Measurements from ENCODE around the gene FBXO28. TPM values are rescaled to one million over a fixed set of nuclear protein-coding genes. Genes with fewer than 3 reads are reported as not detected.

FBXO28 gene
- total RNA-seq, 2 donors from 2014 or later: 33.2 to 40.1 TPM

GRCh38 chr1:224107282-224107625, 6.7 kb upstream of the FBXO28 start:
- DNase-seq: no peak
- Histone ChIP-seq H3K27me3 (ENCODE audit: control insufficient read depth, insufficient read depth, low read length, poor library complexity, severe bottlenecking) (no peaks in the 10 kb centered on the region), H3K4me3 (ENCODE audit: low read length) (no peak overlapping the region), H3K27ac (ENCODE audit: low read depth, low read length) (no peak overlapping the region), H3K9ac (ENCODE audit: extremely low read depth, low read length, poor library complexity, severe bottlenecking) (no peak overlapping the region), H3K4me1 (ENCODE audit: control insufficient read depth, insufficient read depth, low read length) (no peaks in the 10 kb centered on the region), H3K9me3 (ENCODE audit: control insufficient read depth, low read length) (no peaks in the 10 kb centered on the region), H3K36me3 (ENCODE audit: control insufficient read depth, insufficient read depth, low read length) (no peaks in the 10 kb centered on the region)
- Mint-ChIP-seq H3K27me3 (ENCODE audit: insufficient read depth) (peaks cover 5% of the 10 kb centered on the region), H3K4me3 (no peak overlapping the region), H3K27ac (no peak overlapping the region), H3K4me1 (peaks cover 5% of the 10 kb centered on the region), H3K9me3 (no peaks in the 10 kb centered on the region), H3K36me3 (ENCODE audit: low read depth) (no peaks in the 10 kb centered on the region)
- no peak for TF ChIP-seq CTCF (conservative IDR thresholded peaks at IDR 0.05)

GRCh38 chr1:224108991-224109390, 4.9 kb upstream of the FBXO28 start:
- DNase-seq: no peak
- Mint-ChIP-seq H3K9me3 (no peaks in the 10 kb centered on the region), H3K27ac (no peak overlapping the region), H3K4me1 (peaks cover 11% of the 10 kb centered on the region), H3K4me3 (no peak overlapping the region), H3K36me3 (ENCODE audit: low read depth) (no peaks in the 10 kb centered on the region), H3K27me3 (ENCODE audit: insufficient read depth) (peaks cover 4% of the 10 kb centered on the region)
- no peak overlapping the region for H3K9ac ChIP-seq (ENCODE audit: extremely low read depth, low read length, poor library complexity, severe bottlenecking)
- no peaks in the 10 kb centered on the region for H3K9me3 ChIP-seq (ENCODE audit: control insufficient read depth, low read length)
- no peak overlapping the region for H3K27ac ChIP-seq (ENCODE audit: low read depth, low read length)
- no peaks in the 10 kb centered on the region for H3K4me1 ChIP-seq (ENCODE audit: control insufficient read depth, insufficient read depth, low read length)
- no peak for TF ChIP-seq CTCF (conservative IDR thresholded peaks at IDR 0.05)
- no peaks in the 10 kb centered on the region for H3K27me3 ChIP-seq (ENCODE audit: control insufficient read depth, insufficient read depth, low read length, poor library complexity, severe bottlenecking)
- H3K4me3 ChIP-seq (ENCODE audit: low read length): no peak overlapping the region
- H3K36me3 ChIP-seq (ENCODE audit: control insufficient read depth, insufficient read depth, low read length): no peaks in the 10 kb centered on the region

GRCh38 chr1:224109981-224110380, 3.9 kb upstream of the FBXO28 start:
- no peaks in the 10 kb centered on the region for H3K36me3 ChIP-seq (ENCODE audit: control insufficient read depth, insufficient read depth, low read length)
- no peak overlapping the region for H3K4me3 ChIP-seq (ENCODE audit: low read length)
- no peaks in the 10 kb centered on the region for H3K9me3 ChIP-seq (ENCODE audit: control insufficient read depth, low read length)
- no peaks in the 10 kb centered on the region for H3K36me3 Mint-ChIP-seq (ENCODE audit: low read depth)
- H3K4me1 ChIP-seq (ENCODE audit: control insufficient read depth, insufficient read depth, low read length): no peaks in the 10 kb centered on the region
- no peak overlapping the region for H3K9ac ChIP-seq (ENCODE audit: extremely low read depth, low read length, poor library complexity, severe bottlenecking)
- DNase-seq: no peak
- peaks cover 4% of the 10 kb centered on the region for H3K27me3 Mint-ChIP-seq (ENCODE audit: insufficient read depth)
- H3K4me1 Mint-ChIP-seq: peaks cover 12% of the 10 kb centered on the region
- H3K9me3 Mint-ChIP-seq: no peaks in the 10 kb centered on the region
- TF ChIP-seq CTCF (conservative IDR thresholded peaks at IDR 0.05): no peak
- no peak overlapping the region for H3K4me3 Mint-ChIP-seq
- 96% methylated on average over 1 of the region's 1 CpG; no CpG with 5 or more reads in 1 of the 2 experiments for WGBS, 2 experiments (ENCODE audit: insufficient coverage in 1 of 2, insufficient read length in 1 of 2)
- no peak overlapping the region for H3K27ac Mint-ChIP-seq
- no peak overlapping the region for H3K27ac ChIP-seq (ENCODE audit: low read depth, low read length)
- H3K27me3 ChIP-seq (ENCODE audit: control insufficient read depth, insufficient read depth, low read length, poor library complexity, severe bottlenecking): no peaks in the 10 kb centered on the region
